Gastroesophageal sphincter (tissue), 4 donors: ENCODE results near the gene PILRB. TPM values are rescaled to one million over a fixed set of nuclear protein-coding genes. Genes with fewer than 3 reads are reported as not detected.

ENCODE experiments used
- ATAC-seq: fragments of 150-250 bp; one replicate; pipeline ENCODE4 v1.9.1; 2016; ENCODE audit warnings: mild to moderate bottlenecking, moderate library complexity
- H3K27ac ChIP-seq, 4 donors: fragments of 200-600 bp; sonication (generic) in 3 of 4; 1 replicate in 3 of 4; 2 replicates in 1 of 4; pipeline ENCODE4 v1.5.1; 2016 to 2019
- H3K27me3 ChIP-seq: fragments of 200-600 bp; sonication (generic); one replicate; pipeline ENCODE4 v1.5.1; 2019
- H3K36me3 ChIP-seq, 2 donors: fragments of 200-600 bp; sonication (generic); one replicate each; pipeline ENCODE4 v1.5.1; 2019; ENCODE audit warnings: control low read depth in 1 of 2
- H3K4me1 ChIP-seq, 3 donors: fragments of 200-600 bp; sonication (generic); 1 replicate in 2 of 3; 2 replicates in 1 of 3; pipeline ENCODE4 v1.5.1; 2016 to 2019; ENCODE audit warnings: control low read depth in 2 of 3
- H3K4me3 ChIP-seq, 2 donors: fragments of 200-600 bp; sonication (generic); one replicate each; pipeline ENCODE4 v1.5.1; 2019; ENCODE audit warnings: mild to moderate bottlenecking in 1 of 2, moderate library complexity in 1 of 2
- H3K9me3 ChIP-seq, 3 donors: fragments of 200-600 bp; sonication (generic); one replicate each; pipeline ENCODE4 v1.5.1; 2017 to 2019; ENCODE audit warnings: control low read depth in 2 of 3
- EP300 ChIP-seq: sonication (generic); formaldehyde crosslinking; IDR thresholded peaks from one replicate; pipeline ENCODE4 v1.6.1; 2017; ENCODE audit warnings: antibody characterized with exemption, mild to moderate bottlenecking
- POLR2A ChIP-seq, 2 donors: fragments of 450-650 bp; IDR thresholded peaks; one replicate each; pipeline ENCODE4 v1.6.1; 2017; ENCODE audit warnings: antibody characterized with exemption in 2 of 2, mild to moderate bottlenecking in 2 of 2, moderate library complexity in 1 of 2
- POLR2AphosphoS5 ChIP-seq: sonication (generic); formaldehyde crosslinking; IDR thresholded peaks from one replicate; pipeline ENCODE4 v1.6.1; 2017; ENCODE audit warnings: antibody characterized with exemption
- WGBS, 2 donors: methylation state at CpG; one replicate each; pipeline ENCODE4 v1.1.5; 2018; ENCODE audit warnings: low coverage in 1 of 2; 5-methylcytosine and 5-hydroxymethylcytosine counted together
- total RNA-seq, 4 donors: library from RNA; depleted of rRNA; stranded (reverse); fragments of >200 nt; gene quantifications; one replicate each; pipeline ENCODE4 v1.1.0, GENCODE V29; 2016
- TF ChIP-seq, protein P1 (sequence below), 4 experiments: fragments of 200-600 bp in 2 of 4; fragments of 450-650 bp in 2 of 4; sonication (generic) in 1 of 4; IDR thresholded peaks; one replicate each; pipeline ENCODE4 v1.5.1; 2017 to 2019; ENCODE audit warnings: antibody characterized with exemption in 4 of 4, mild to moderate bottlenecking in 2 of 4, moderate library complexity in 2 of 4

PILRB gene
- total RNA-seq, 4 donors from 2014 or later, result 11.8 to 61.8 (median 24.2) TPM

DNA sequence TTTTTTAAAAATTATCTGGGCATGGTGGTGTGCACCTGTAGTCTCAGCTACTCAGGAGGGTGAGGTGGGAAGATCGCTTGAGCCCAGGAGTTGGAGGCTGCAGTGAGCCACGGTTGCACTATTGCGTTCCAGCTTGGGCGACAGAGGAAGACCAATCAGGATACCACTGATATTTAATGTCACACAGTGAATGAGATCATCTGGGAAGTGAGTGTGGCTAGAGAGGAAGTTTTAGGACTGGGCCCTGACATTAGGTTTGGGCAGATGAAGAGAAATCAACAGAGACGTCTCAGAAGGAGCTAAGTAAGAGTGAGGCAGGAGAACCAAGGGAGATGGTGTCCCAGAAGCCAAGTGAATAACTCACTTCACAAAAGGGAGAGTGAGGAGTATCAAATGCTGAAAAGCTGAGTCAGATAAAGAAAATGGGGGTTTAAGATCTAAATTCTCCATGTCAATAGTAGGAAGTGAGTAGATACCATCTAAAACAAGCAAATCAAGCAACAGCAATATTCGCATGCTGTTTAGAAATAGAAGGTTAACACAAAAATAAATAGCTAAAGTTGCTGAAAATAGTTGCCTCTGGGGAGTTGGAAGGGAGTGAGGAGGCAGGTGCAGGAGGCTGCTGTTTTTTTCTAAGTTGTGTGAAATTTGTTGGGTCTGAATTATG lies 26.8 kb downstream of the PILRB start:
- Histone ChIP-seq H3K4me1 (peaks cover 0 to 4% (median 0%) of the 10 kb centered on the region in 3 donors), H3K27me3 (no peaks in the 10 kb centered on the region), H3K4me3 (no peak overlapping the region), H3K36me3 (no peaks in the 10 kb centered on the region), H3K27ac (no peak overlapping the region), H3K9me3 (no peaks in the 10 kb centered on the region)
- TF ChIP-seq POLR2AphosphoS5, result no peak
- TF ChIP-seq, protein P1, sequence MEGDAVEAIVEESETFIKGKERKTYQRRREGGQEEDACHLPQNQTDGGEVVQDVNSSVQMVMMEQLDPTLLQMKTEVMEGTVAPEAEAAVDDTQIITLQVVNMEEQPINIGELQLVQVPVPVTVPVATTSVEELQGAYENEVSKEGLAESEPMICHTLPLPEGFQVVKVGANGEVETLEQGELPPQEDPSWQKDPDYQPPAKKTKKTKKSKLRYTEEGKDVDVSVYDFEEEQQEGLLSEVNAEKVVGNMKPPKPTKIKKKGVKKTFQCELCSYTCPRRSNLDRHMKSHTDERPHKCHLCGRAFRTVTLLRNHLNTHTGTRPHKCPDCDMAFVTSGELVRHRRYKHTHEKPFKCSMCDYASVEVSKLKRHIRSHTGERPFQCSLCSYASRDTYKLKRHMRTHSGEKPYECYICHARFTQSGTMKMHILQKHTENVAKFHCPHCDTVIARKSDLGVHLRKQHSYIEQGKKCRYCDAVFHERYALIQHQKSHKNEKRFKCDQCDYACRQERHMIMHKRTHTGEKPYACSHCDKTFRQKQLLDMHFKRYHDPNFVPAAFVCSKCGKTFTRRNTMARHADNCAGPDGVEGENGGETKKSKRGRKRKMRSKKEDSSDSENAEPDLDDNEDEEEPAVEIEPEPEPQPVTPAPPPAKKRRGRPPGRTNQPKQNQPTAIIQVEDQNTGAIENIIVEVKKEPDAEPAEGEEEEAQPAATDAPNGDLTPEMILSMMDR (IDR thresholded peaks at IDR 0.05), result no peak
- TF ChIP-seq POLR2A (IDR thresholded peaks at IDR 0.05), result no peak
- no peak for TF ChIP-seq EP300
- WGBS, 2 donors, result 65 to 72% methylated on average over 2 to 6 of the region's 6 CpGs
- no peak for ATAC-seq

DNA sequence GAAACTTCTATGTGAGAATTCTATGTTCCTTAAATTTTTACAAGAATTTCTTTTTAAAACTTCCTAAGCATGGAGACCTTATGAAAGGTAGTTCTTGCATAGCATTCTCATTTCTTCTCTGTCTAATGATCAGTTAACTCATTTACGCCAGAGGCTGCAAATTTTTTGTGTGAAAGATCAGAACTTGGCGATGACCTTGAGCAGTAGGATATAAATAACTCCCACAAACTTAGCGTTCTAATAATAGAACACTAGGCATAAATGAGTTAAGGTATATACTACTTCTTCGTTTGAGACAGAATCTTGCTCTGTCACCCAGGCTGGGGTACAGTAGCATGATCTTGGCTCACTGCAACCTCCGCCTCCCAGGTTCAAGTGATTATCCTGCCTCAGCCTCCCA lies 29.0 kb downstream of the PILRB start:
- peaks cover 0 to 4% (median 0%) of the 10 kb centered on the region in 3 donors for H3K4me1 ChIP-seq
- H3K9me3 ChIP-seq, result no peaks in the 10 kb centered on the region
- H3K27me3 ChIP-seq, result peaks cover 2% of the 10 kb centered on the region
- ATAC-seq, result no peak
- H3K4me3 ChIP-seq, result no peak overlapping the region
- no peaks in the 10 kb centered on the region for H3K36me3 ChIP-seq
- no peak overlapping the region for H3K27ac ChIP-seq
- 28 to 46% methylated on average over 4 of the region's 5 CpGs for WGBS, 2 donors
- TF ChIP-seq EP300 (no peak), POLR2A (IDR thresholded peaks at IDR 0.05) (no peak), POLR2AphosphoS5 (no peak)
- TF ChIP-seq, protein P1 (IDR thresholded peaks at IDR 0.05), result no peak

DNA sequence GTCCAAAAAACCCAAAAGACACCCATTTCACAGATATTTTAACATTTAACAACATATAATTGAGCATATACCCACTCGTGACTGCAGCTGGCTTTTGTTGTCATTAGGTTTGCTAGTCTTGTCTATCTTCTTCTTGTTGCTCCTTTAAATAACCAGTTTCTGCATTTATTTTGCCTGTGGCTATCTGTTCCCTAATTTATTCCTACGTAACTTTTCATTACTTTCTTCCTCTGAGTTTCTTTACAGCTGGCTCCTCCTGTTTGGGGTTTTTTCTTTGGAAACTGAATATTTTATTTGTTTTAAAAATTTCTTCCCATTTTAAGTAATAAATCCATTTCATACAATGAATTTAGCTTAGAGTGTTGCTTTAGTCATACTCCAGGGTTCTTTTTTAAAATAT lies 29.8 kb downstream of the PILRB start:
- H3K4me1 ChIP-seq, result peaks cover 0 to 4% (median 0%) of the 10 kb centered on the region in 3 donors
- peaks cover 5% of the 10 kb centered on the region for H3K27me3 ChIP-seq
- no peaks in the 10 kb centered on the region for H3K9me3 ChIP-seq
- H3K36me3 ChIP-seq, result no peaks in the 10 kb centered on the region
- TF ChIP-seq, protein P1 (IDR thresholded peaks at IDR 0.05), result no peak
- TF ChIP-seq EP300, result no peak
- no peak for TF ChIP-seq POLR2A (IDR thresholded peaks at IDR 0.05)
- TF ChIP-seq POLR2AphosphoS5, result no peak
- H3K27ac ChIP-seq, result no peak overlapping the region
- H3K4me3 ChIP-seq, result no peak overlapping the region
- ATAC-seq, result no peak
- 57 to 73% methylated on average over 1 to 2 of the region's 2 CpGs for WGBS, 2 donors

DNA sequence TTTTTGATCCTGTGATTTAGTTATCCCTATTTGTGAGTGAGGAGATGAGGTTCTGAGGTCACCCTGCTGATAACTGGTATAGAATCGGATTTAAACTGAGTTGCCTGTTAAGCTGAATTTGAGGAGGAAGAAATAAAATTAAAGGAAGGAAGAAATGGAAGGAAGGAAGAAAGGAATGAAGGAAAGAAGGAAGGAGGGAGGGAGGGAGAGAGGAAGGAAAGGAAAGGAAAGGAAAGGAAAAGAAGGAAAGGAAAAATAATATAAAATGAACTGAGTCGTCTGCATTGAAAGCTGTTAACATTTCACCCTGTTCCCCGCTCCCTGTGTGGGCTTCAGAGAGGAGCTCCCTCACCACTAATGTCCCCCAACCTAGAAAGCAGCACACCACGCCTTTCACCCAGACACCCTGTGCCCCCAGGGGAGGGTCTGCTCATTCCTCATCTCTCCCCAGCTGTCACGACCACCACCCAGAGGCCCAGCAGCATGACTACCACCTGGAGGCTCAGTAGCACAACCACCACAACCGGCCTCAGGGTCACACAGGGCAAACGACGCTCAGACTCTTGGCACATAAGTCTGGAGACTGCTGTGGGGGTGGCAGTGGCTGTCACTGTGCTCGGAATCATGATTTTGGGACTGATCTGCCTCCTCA lies 31.6 kb downstream of the PILRB start:
- 74 to 100% methylated on average over 1 to 4 of the region's 9 CpGs for WGBS, 2 donors
- Histone ChIP-seq H3K36me3 (no peaks in the 10 kb centered on the region), H3K9me3 (no peaks in the 10 kb centered on the region), H3K27ac (no peak overlapping the region), H3K27me3 (peaks cover 5% of the 10 kb centered on the region), H3K4me3 (no peak overlapping the region), H3K4me1 (peaks cover 0 to 4% (median 0%) of the 10 kb centered on the region in 3 donors)
- TF ChIP-seq POLR2A (IDR thresholded peaks at IDR 0.05) (no peak), EP300 (no peak), POLR2AphosphoS5 (no peak)
- TF ChIP-seq, protein P1 (IDR thresholded peaks at IDR 0.05), result no peak
- no peak for ATAC-seq
